Measurements from ENCODE around the gene LRRC45. TPM values are rescaled to one million over a fixed set of nuclear protein-coding genes. Genes with fewer than 3 reads are reported as not detected.

Gene LRRC45
- total RNA-seq, 2 donors from 2014 or later = 16.6 to 60.0 TPM

GRCh38 chr17:82014971-82015310 is 8.2 kb upstream of the LRRC45 start:
- H3K27me3 ChIP-seq = no peaks in the 10 kb centered on the region
- no peaks in the 10 kb centered on the region for H3K9me3 ChIP-seq
- no peak for TF ChIP-seq CTCF (IDR thresholded peaks at IDR 0.05)
- no peak overlapping the region for H3K27ac ChIP-seq
- no peak for DNase-seq
- no peak overlapping the region for H3K4me3 ChIP-seq
- intact Hi-C loops (cut with DNase I) = no loop called here
- no peak overlapping the region for H3K9ac ChIP-seq (ENCODE audit: low read depth in 2 of 2, low read length in 2 of 2)
- no peaks in the 10 kb centered on the region for H3K36me3 ChIP-seq
- H3K4me1 ChIP-seq = no peaks in the 10 kb centered on the region

GRCh38 chr17:82015311-82015971 is 7.7 kb upstream of the LRRC45 start:
- no peaks in the 10 kb centered on the region for H3K9me3 ChIP-seq
- no peak for TF ChIP-seq CTCF (IDR thresholded peaks at IDR 0.05)
- H3K9ac ChIP-seq (ENCODE audit: low read depth in 2 of 2, low read length in 2 of 2) = no peak overlapping the region
- no peaks in the 10 kb centered on the region for H3K4me1 ChIP-seq
- intact Hi-C loops (cut with DNase I) = no loop called here
- no peaks in the 10 kb centered on the region for H3K36me3 ChIP-seq
- no peak overlapping the region for H3K4me3 ChIP-seq
- H3K27me3 ChIP-seq = no peaks in the 10 kb centered on the region
- DNase-seq = no peak
- no peak overlapping the region for H3K27ac ChIP-seq

- Histone ChIP-seq H3K4me1 (peaks cover 4% of the 10 kb centered on the region), H3K27me3 (no peaks in the 10 kb centered on the region), H3K36me3 (no peaks in the 10 kb centered on the region), H3K27ac (no peak overlapping the region), H3K9ac (ENCODE audit: low read depth in 2 of 2, low read length in 2 of 2) (no peak overlapping the region), H3K9me3 (no peaks in the 10 kb centered on the region), H3K4me3 (no peak overlapping the region)
- no peak for TF ChIP-seq CTCF (IDR thresholded peaks at IDR 0.05)
- intact Hi-C loops (cut with DNase I) = no loop called here
- no peak for DNase-seq
These were observed 6.8 kb upstream of the LRRC45 start for GRCh38 chr17:82016061-82016874.

- TF ChIP-seq CTCF (IDR thresholded peaks at IDR 0.05) = no peak
- intact Hi-C loops (cut with DNase I) = no loop called here
- H3K4me1 ChIP-seq = peaks cover 11% of the 10 kb centered on the region
These were observed 6.1 kb upstream of the LRRC45 start for GRCh38 chr17:82016875-82017459.

GRCh38 chr17:82017612-82018151 is 5.4 kb upstream of the LRRC45 start:
- no peak for DNase-seq
- Histone ChIP-seq H3K27me3 (no peaks in the 10 kb centered on the region), H3K36me3 (no peaks in the 10 kb centered on the region), H3K9ac (ENCODE audit: low read depth in 2 of 2, low read length in 2 of 2) (no peak overlapping the region), H3K4me1 (peaks cover 13% of the 10 kb centered on the region), H3K9me3 (no peaks in the 10 kb centered on the region), H3K4me3 (no peak overlapping the region), H3K27ac (no peak overlapping the region)
- intact Hi-C loops (cut with DNase I) = no loop called here
- TF ChIP-seq CTCF (IDR thresholded peaks at IDR 0.05) = no peak

More at GRCh38 chr17:82016875-82017459, 6.1 kb upstream of the LRRC45 start:
- H3K9me3 ChIP-seq = no peaks in the 10 kb centered on the region
- H3K9ac ChIP-seq (ENCODE audit: low read depth in 2 of 2, low read length in 2 of 2) = no peak overlapping the region
- H3K36me3 ChIP-seq = no peaks in the 10 kb centered on the region
- no peak overlapping the region for H3K4me3 ChIP-seq
- no peaks in the 10 kb centered on the region for H3K27me3 ChIP-seq
- no peak for DNase-seq
- no peak overlapping the region for H3K27ac ChIP-seq
